B cell (primary cell): Measurements from ENCODE around the gene PRAMEF15. TPM values are rescaled to one million over a fixed set of nuclear protein-coding genes. Genes with fewer than 3 reads are reported as not detected.
"Not testable (repeated sequence)": the region's sequence is repeated elsewhere in the genome, so short reads cannot be mapped to it uniquely, and the experiment has no call there.

Source experiments
- ATAC-seq: fragments of 200-7000 bp; cut with Tn5 transposase; one replicate; pipeline ENCODE4 v1.10.0; 2021; ENCODE audit warnings: low read depth, mild to moderate bottlenecking, moderate number of reproducible peaks, moderate library complexity
- CTCF ChIA-PET: fragments of 350-600 bp; sonication (Branson Sonifier 250); formaldehyde crosslinking; loops from one replicate; lab custom pipeline; 2021; ENCODE audit warnings: antibody characterized with exemption, inconsistent platforms; lab: Charles Lee
- POLR2A ChIA-PET: fragments of 350-600 bp; sonication (Branson Sonifier 250); formaldehyde crosslinking; loops from one replicate; lab custom pipeline; 2021; ENCODE audit warnings: antibody characterized with exemption; lab: Charles Lee
- DNase-seq: peaks from one replicate; pipeline ENCODE4 v3.0.0; 2013
- H2AFZ ChIP-seq: 2 replicates; pipeline ENCODE4 v1.6.1; 2012; ENCODE audit warnings: mild to moderate bottlenecking, low read depth, low read length; ENCODE audit not compliant: insufficient read depth, poor library complexity, severe bottlenecking
- H3K27ac ChIP-seq, 2 donors: 1 replicate in 1 of 2; 2 replicates in 1 of 2; pipeline ENCODE4 v1.5.1; 2012 to 2013; ENCODE audit warnings: low read length in 2 of 2, mild to moderate bottlenecking in 2 of 2, moderate library complexity in 1 of 2
- H3K27me3 ChIP-seq, 4 experiments: fragments of 200-600 bp in 1 of 4; sonication (generic) in 1 of 4; replicated peaks in 1 of 4; 1 replicate in 2 of 4; 2 replicates in 2 of 4; pipeline versions ENCODE4 v1.6.1 to v1.7.0; 2013 to 2016; ENCODE audit warnings: low read length in 3 of 4, mild to moderate bottlenecking in 2 of 4, mixed read lengths in 1 of 4, moderate library complexity in 1 of 4; ENCODE audit not compliant: insufficient read depth in 4 of 4, control insufficient read depth in 3 of 4; ENCODE audit errors: control extremely low read depth in 1 of 4
- H3K36me3 ChIP-seq, 2 experiments: replicated peaks in 1 of 2; 1 replicate in 1 of 2; 2 replicates in 1 of 2; pipeline versions ENCODE4 v1.6.1 to v1.7.1; 2013; ENCODE audit warnings: low read length in 1 of 2; ENCODE audit not compliant: insufficient read depth in 2 of 2, control insufficient read depth in 1 of 2; ENCODE audit errors: control extremely low read depth in 1 of 2, extremely low read depth in 1 of 2
- H3K4me1 ChIP-seq, 2 donors: fragments of 200-600 bp in 1 of 2; sonication (generic) in 1 of 2; 1 replicate in 1 of 2; 2 replicates in 1 of 2; pipeline versions ENCODE4 v1.5.1 to v1.6.1; 2013 to 2017; ENCODE audit warnings: low read length in 2 of 2; ENCODE audit not compliant: control insufficient read depth in 2 of 2, insufficient read depth in 2 of 2
- H3K4me2 ChIP-seq: replicated peaks from 2 replicates; pipeline ENCODE3; 2012; ENCODE audit warnings: mild to moderate bottlenecking, low read depth, low read length; ENCODE audit not compliant: poor library complexity, severe bottlenecking
- H3K4me3 ChIP-seq, 5 experiments: fragments of 200-600 bp in 1 of 5; sonication (generic) in 1 of 5; 1 replicate in 3 of 5; 2 replicates in 2 of 5; pipeline versions ENCODE4 v1.5.1 to v1.7.0; 2011 to 2016; ENCODE audit warnings: low read length in 4 of 5, mild to moderate bottlenecking in 4 of 5, low read depth in 2 of 5, control low read depth in 1 of 5, moderate library complexity in 1 of 5; ENCODE audit not compliant: insufficient read depth in 1 of 5; ENCODE audit errors: control extremely low read depth in 1 of 5, extremely low read depth in 1 of 5
- H3K79me2 ChIP-seq: fragments of 200-600 bp; sonication (generic); one replicate; pipeline ENCODE4 v1.6.0; 2016; ENCODE audit warnings: low read length; ENCODE audit not compliant: control insufficient read depth, insufficient read depth
- H3K9ac ChIP-seq: fragments of 200-600 bp; sonication (generic); 2 replicates; pipeline ENCODE4 v1.6.1; 2017; ENCODE audit warnings: mild to moderate bottlenecking, low read length, moderate library complexity
- H3K9me3 ChIP-seq, 3 donors: one replicate each; pipeline versions ENCODE4 v1.6.1 to v1.7.1; 2013; ENCODE audit warnings: low read length in 2 of 3; ENCODE audit not compliant: control insufficient read depth in 2 of 3, insufficient read depth in 1 of 3; ENCODE audit errors: control extremely low read depth in 1 of 3
- H4K20me1 ChIP-seq: 2 replicates; pipeline ENCODE4 v1.6.0; 2012; ENCODE audit warnings: mild to moderate bottlenecking, low read length; ENCODE audit not compliant: insufficient read depth, control insufficient read depth, poor library complexity, severe bottlenecking
- H3K27ac Mint-ChIP-seq: one replicate; pipeline ENCODE4 v1.8.0; 2021; ENCODE audit warnings: mixed read lengths
- H3K27me3 Mint-ChIP-seq: one replicate; pipeline ENCODE4 v1.8.0; 2021; ENCODE audit warnings: mixed read lengths
- H3K4me1 Mint-ChIP-seq: one replicate; pipeline ENCODE4 v1.8.0; 2021; ENCODE audit warnings: mixed read lengths
- H3K4me3 Mint-ChIP-seq: one replicate; pipeline ENCODE4 v1.8.0; 2021; ENCODE audit warnings: mixed read lengths
- H3K9me3 Mint-ChIP-seq: one replicate; pipeline ENCODE4 v1.8.0; 2022; ENCODE audit warnings: mixed read lengths; ENCODE audit not compliant: insufficient read depth
- WGBS: methylation state at CpG from one replicate; pipeline ENCODE4 v1.1.5; 2013; ENCODE audit warnings: missing lambda C conversion rate; ENCODE audit not compliant: insufficient coverage; 5-methylcytosine and 5-hydroxymethylcytosine counted together
- intact Hi-C: fragments of 100-400 bp; cut with micrococcal nuclease; formaldehyde crosslinking; loops from one replicate; pipeline ENCODE4 v1.10.0; 2022
- polyA minus RNA-seq: library from RNA; depleted of rRNA, polyadenylated mRNA; stranded (reverse); fragments of >200 nt; gene quantifications from 2 replicates; pipeline ENCODE4 v1.2.3, GENCODE V29; 2012
- polyA plus RNA-seq: library from polyadenylated mRNA; depleted of rRNA; stranded (reverse); fragments of >200 nt; gene quantifications from 2 replicates; pipeline ENCODE4 v1.2.3, GENCODE V29; 2012
- total RNA-seq, 2 donors: library from RNA; stranded (reverse); fragments of 120-200 nt in 1 of 2; gene quantifications; 1 replicate in 1 of 2; 2 replicates in 1 of 2; pipeline versions ENCODE4 v1.2.3 to v1.2.4, GENCODE V29; 2013 to 2022

Gene PRAMEF15
- total RNA-seq: not detected in 2 replicates
- not detected for total RNA-seq (2013)
- polyA plus RNA-seq: not detected in 2 replicates
- polyA minus RNA-seq: 0.14 TPM in 1 of 2 replicates, not detected in the other

- intact Hi-C loops, POLR2A ChIA-PET, ATAC-seq: not testable (repeated sequence)
These were observed at the start of gene PRAMEF15 for GRCh38 chr1:13315281-13315680. Gene PRAMEF15, plus strand, starts transcription at chr1:13315581. Its CDS starts 2,827 bp downstream, at chr1:13318408.

GRCh38 chr1:13277016-13277415 is 38.4 kb upstream of the PRAMEF15 start:
- H3K9me3 Mint-ChIP-seq, H3K4me2 ChIP-seq, H3K27me3 ChIP-seq, H3K27ac Mint-ChIP-seq, DNase-seq, H3K79me2 ChIP-seq, POLR2A ChIA-PET, CTCF ChIA-PET, H3K27ac ChIP-seq, H3K9me3 ChIP-seq, H3K9ac ChIP-seq, H4K20me1 ChIP-seq, H3K27me3 Mint-ChIP-seq, H3K4me1 Mint-ChIP-seq, H3K36me3 ChIP-seq, H2AFZ ChIP-seq, H3K4me3 Mint-ChIP-seq, H3K4me3 ChIP-seq, intact Hi-C loops, ATAC-seq, H3K4me1 ChIP-seq: not testable (repeated sequence)
- WGBS: no CpG with 5 or more reads among the region's 6 CpGs

More at GRCh38 chr1:13315281-13315680, at the start of gene PRAMEF15:
- H3K9me3 ChIP-seq, H3K27me3 Mint-ChIP-seq, H3K4me1 ChIP-seq, H3K4me3 Mint-ChIP-seq, CTCF ChIA-PET, H4K20me1 ChIP-seq, H3K9me3 Mint-ChIP-seq, H2AFZ ChIP-seq, DNase-seq, H3K27ac ChIP-seq, H3K4me3 ChIP-seq, H3K27me3 ChIP-seq, H3K27ac Mint-ChIP-seq, H3K4me2 ChIP-seq, H3K36me3 ChIP-seq, H3K4me1 Mint-ChIP-seq, H3K9ac ChIP-seq, H3K79me2 ChIP-seq: not testable (repeated sequence)
- WGBS: no CpG with 5 or more reads among the region's 4 CpGs

GRCh38 chr1:13279617-13280016 is 35.8 kb upstream of the PRAMEF15 start:
- H3K4me3 Mint-ChIP-seq, H3K9me3 Mint-ChIP-seq, H3K4me1 ChIP-seq, H3K9ac ChIP-seq, H3K79me2 ChIP-seq, H3K27ac Mint-ChIP-seq, H2AFZ ChIP-seq, H3K27ac ChIP-seq, H3K4me2 ChIP-seq, H4K20me1 ChIP-seq, H3K27me3 Mint-ChIP-seq, intact Hi-C loops, H3K36me3 ChIP-seq, H3K4me3 ChIP-seq, CTCF ChIA-PET, POLR2A ChIA-PET, H3K4me1 Mint-ChIP-seq, ATAC-seq, DNase-seq, H3K27me3 ChIP-seq, H3K9me3 ChIP-seq: not testable (repeated sequence)
- 100% methylated on average over 1 of the region's 3 CpGs for WGBS

GRCh38 chr1:13285037-13285436 is 30.3 kb upstream of the PRAMEF15 start, which contains the start of gene PRAMEF8:
Gene PRAMEF8, minus strand, starts transcription at chr1:13285137. Its CDS starts 1,046 bp downstream, at chr1:13284091.
- CTCF ChIA-PET, H3K4me3 ChIP-seq, H3K79me2 ChIP-seq, H3K4me1 ChIP-seq, H3K27ac Mint-ChIP-seq, POLR2A ChIA-PET, DNase-seq, ATAC-seq, H2AFZ ChIP-seq, H3K27me3 Mint-ChIP-seq, H3K4me2 ChIP-seq, intact Hi-C loops, H3K4me3 Mint-ChIP-seq, H3K4me1 Mint-ChIP-seq, H3K9ac ChIP-seq, H4K20me1 ChIP-seq, H3K27ac ChIP-seq, H3K36me3 ChIP-seq, H3K9me3 Mint-ChIP-seq, H3K27me3 ChIP-seq, H3K9me3 ChIP-seq: not testable (repeated sequence)
- no CpG with 5 or more reads among the region's 1 CpG for WGBS
